Astrocyte (in vitro differentiated cells and primary cell): Measurements from ENCODE around the gene USP47.

Experiments used
- CTCF ChIP-seq: IDR thresholded peaks from 2 replicates; pipeline ENCODE4 v1.5.1; 2011; ENCODE audit warnings: low read depth, mild to moderate bottlenecking, inconsistent platforms, low read length, moderate library complexity; ENCODE audit not compliant: insufficient read depth
- EZH2 ChIP-seq: IDR thresholded peaks from 2 replicates; pipeline ENCODE4 v1.6.1; 2012; ENCODE audit warnings: mild to moderate bottlenecking, low read length, inconsistent platforms; ENCODE audit not compliant: insufficient read depth

- TF ChIP-seq CTCF (no peak), EZH2 (no peak)
These were observed 16.0 kb downstream of the USP47 start for GRCh38 chr11:11857769-11858168.
